GM19467 (cell line): ENCODE results near the gene CSNK1D.
"Not testable (repeated sequence)": the region's sequence is repeated elsewhere in the genome, so short reads cannot be mapped to it uniquely, and the experiment has no call there.

Experiments
- ATAC-seq: cut with Tn5 transposase; IDR thresholded peaks from one replicate; pipeline ENCODE4 v1.9.1; 2021; ENCODE audit warnings: mild to moderate bottlenecking, moderate library complexity; ENCODE audit not compliant: unreplicated experiment

Gene CSNK1D

GRCh38 chr17:82275326-82275725 is 1.8 kb upstream of the CSNK1D start:
- ATAC-seq: no peak

- ATAC-seq: no peak
Measured at GRCh38 chr17:82274134-82275020, 877 bp upstream of the CSNK1D start.

- no peak for ATAC-seq
Measured at GRCh38 chr17:82272495-82273326, 789 bp downstream of the CSNK1D start.

- ATAC-seq: no peak
Measured at GRCh38 chr17:82271401-82271800, 2.1 kb downstream of the CSNK1D start.

- ATAC-seq: no peak
Measured at GRCh38 chr17:82270651-82271050, 2.8 kb downstream of the CSNK1D start.

- ATAC-seq: no peak
Measured at GRCh38 chr17:82269882-82270500, 3.5 kb downstream of the CSNK1D start.

- no peak for ATAC-seq
Measured at GRCh38 chr17:82269138-82269881, 4.2 kb downstream of the CSNK1D start.

- ATAC-seq: no peak
Measured at GRCh38 chr17:82267575-82268379, 5.7 kb downstream of the CSNK1D start.

GRCh38 chr17:82266142-82266541 is 7.4 kb downstream of the CSNK1D start:
- ATAC-seq: no peak

- no peak for ATAC-seq
Measured at GRCh38 chr17:82263641-82264040, 9.9 kb downstream of the CSNK1D start.

- ATAC-seq: no peak
Measured at GRCh38 chr17:82262344-82262743, 11.2 kb downstream of the CSNK1D start.

GRCh38 chr17:82259972-82260961 is 13.2 kb downstream of the CSNK1D start:
- not testable (repeated sequence) for ATAC-seq

GRCh38 chr17:82258555-82258954 is 14.9 kb downstream of the CSNK1D start:
- ATAC-seq: no peak

GRCh38 chr17:82257473-82257872 is 16.0 kb downstream of the CSNK1D start:
- no peak for ATAC-seq

GRCh38 chr17:82256242-82256885 is 17.1 kb downstream of the CSNK1D start:
- no peak for ATAC-seq

- ATAC-seq: no peak
Measured at GRCh38 chr17:82255402-82255972, 18.0 kb downstream of the CSNK1D start.

- ATAC-seq: not testable (repeated sequence)
Measured at GRCh38 chr17:82254746-82255145, 18.8 kb downstream of the CSNK1D start.

- not testable (repeated sequence) for ATAC-seq
Measured at GRCh38 chr17:82254096-82254495, 19.4 kb downstream of the CSNK1D start.
